DMS153 treated with DMSO at 0.1 percent for 48 hours (cell line): ENCODE measurements around the gene SEMA7A.

Experiments
- DNase-seq: peaks from one replicate; lab custom pipeline; 2025; ENCODE audit not compliant: unreplicated experiment; lab: John Stamatoyannopoulos, UW

SEMA7A gene

GRCh38 chr15:74431116-74431515 lies 2.6 kb downstream of the SEMA7A start:
- DNase-seq: no peak

DNA sequence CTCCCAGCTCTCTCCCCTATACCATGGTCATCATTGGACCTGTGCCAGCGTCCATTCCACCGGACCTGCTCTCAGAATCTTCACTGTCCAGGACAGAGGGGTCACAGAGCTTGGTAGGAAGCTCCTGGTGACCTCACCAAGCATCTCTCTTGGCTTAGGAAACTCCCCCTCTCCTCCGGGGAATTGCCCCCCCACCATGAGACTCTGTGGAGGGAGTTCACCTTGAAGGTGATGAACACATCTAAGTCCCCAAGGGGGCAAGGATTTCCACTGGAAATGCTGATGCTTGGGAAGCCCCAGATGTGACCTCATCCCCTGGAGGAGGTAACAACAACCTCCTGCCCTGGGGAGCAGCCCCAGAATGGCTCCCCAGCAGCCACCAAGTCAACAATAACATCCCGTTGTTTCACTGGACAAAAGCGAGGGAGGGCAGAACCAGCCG lies 3.2 kb downstream of the SEMA7A start:
- no peak for DNase-seq

GRCh38 chr15:74429781-74430400 lies 3.9 kb downstream of the SEMA7A start:
- DNase-seq: no peak

DNA sequence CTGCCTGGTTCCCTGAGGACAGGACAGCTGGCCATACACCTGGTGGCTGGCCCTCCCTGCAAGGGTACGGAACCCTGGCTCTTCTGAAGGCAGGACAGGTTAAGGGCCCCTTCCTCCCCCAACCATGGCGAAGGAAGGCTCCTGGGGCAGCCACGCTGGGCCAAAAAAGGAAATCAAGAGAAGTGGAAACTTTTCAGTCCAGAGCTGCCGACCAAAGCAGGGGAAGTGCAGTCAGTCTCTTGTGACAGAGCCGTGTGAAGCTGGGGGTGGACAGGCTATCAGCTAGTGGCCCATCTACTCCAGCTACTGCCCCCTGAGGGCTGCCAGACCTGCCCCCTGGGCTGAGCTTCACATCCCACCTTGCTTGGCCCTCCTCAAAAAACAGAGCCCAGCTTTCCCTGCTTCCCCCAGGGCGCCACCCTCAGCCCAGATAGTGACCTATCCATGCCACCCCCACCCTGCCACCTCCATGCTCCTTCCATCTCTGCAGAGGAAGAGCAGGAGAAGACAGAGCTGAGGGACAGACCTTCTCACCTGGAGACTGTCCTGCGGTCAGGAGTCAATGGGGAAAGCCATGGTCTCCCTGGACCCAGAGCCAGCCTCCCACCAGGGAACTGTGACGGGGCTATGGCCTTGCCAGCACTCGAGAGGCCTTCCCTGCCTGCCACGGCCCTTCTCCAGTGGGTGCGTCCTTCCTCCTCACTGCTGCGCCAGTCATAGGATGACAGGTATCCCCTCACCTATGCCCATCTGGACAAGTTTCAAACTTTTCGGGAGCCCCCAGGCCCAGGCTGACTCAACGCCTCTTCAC lies 4.6 kb downstream of the SEMA7A start:
- DNase-seq: no peak

DNA sequence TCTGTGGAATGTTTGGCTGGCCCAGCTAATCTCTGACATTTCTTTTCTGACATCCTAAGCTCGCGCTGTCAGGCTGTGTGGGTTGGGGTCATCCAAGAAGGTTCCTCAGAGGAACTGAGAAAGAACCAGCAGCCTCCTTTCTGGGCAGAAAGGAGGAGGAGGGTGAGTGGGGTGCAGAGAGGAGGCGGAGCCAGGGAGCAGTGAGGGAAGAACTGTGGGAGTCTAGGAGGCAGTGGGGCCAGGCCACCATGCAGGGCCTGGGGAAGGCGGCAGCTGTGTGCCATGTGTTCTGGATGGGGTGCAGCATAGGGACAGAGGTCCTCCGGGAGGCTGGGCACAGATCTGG lies 5.3 kb downstream of the SEMA7A start:
- DNase-seq: no peak

- no peak for DNase-seq
Observed at GRCh38 chr15:74427607-74428441, 5.9 kb downstream of the SEMA7A start.

DNA sequence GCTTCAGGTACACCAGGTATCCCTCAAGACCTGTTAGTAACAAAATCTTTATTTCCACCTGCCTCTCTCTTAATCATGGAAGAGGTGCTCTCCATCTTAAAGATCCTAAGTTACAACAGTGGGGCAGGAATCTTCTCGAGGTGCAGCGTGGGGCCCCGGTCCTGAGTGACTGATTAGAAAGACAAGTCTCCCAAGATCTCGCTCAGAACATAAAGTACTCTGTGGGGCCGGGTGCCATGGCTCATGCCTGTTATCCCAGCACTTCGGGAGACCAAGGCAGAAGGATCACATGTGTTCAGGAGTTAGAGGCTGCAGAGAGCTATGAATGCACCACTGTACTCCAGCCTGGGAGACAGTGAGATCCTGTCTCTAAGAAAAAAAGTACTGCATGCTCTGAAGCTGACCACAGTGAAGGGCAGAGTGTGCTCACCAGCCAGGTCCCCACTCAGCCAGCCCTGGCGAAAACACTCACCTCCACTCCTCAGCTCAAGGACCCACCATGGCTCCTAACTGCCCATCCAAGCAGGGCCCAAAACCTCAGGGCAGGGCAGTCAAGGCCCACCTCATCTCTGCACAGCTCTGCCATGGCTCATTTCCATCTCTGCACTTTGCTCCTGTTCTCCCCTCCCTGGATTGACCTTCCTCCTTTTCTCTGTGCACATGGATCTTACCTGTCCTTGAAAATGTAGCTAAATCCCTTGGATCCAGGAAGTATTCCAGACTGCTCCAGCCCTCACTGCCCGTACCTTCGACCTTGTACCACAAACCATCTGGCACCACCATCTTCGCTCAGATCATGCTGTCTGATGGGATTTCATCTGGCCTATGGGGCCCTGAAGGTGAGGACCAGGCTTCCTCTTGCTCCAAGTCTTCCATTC lies 7.1 kb downstream of the SEMA7A start:
- no peak for DNase-seq

- DNase-seq: no peak
Observed at GRCh38 chr15:74425630-74426029, 8.1 kb downstream of the SEMA7A start.

GRCh38 chr15:74424901-74425528 lies 8.7 kb downstream of the SEMA7A start:
- no peak for DNase-seq

- DNase-seq: no peak
Observed at GRCh38 chr15:74423431-74424257, 10.1 kb downstream of the SEMA7A start.

DNA sequence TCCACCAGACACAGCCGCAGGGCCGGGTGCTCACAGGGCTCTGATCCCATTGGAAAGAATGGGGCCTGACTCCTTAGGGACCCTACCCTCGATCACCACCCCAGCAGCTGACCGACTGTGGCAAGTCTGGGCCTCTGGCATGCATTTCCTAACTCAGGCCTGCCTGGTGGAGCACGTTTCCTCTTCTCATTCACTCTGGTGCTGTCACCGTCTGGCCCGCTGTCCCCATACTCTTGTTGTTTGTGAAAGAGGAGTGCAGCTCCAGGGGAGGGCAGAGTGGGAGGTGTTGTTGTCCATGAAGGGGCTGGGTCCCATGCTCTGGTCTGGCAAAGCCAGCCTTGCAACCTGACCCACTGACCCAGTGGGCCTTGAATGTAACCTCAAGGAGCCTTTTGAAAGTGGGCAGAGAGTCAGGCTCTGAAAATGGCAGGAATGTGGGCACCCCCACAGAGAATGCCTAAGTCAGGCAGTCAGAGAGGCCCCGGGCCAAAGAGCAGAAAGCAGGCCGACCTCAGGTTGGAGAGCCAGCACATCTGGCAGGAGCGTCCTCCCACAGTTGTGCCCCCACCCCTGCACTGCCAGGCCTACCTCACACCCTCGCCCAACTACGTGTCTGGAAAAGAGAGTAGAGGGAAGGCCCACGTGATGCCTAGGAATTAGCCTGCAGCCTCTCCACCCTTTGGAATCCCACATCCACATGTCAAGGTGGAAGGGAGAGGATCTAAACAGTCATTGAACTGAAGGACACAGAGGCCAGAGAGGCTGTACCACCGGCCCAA lies 10.9 kb downstream of the SEMA7A start:
- DNase-seq: no peak

- no peak for DNase-seq
Observed at GRCh38 chr15:74422265-74422651, 11.5 kb downstream of the SEMA7A start.

DNA sequence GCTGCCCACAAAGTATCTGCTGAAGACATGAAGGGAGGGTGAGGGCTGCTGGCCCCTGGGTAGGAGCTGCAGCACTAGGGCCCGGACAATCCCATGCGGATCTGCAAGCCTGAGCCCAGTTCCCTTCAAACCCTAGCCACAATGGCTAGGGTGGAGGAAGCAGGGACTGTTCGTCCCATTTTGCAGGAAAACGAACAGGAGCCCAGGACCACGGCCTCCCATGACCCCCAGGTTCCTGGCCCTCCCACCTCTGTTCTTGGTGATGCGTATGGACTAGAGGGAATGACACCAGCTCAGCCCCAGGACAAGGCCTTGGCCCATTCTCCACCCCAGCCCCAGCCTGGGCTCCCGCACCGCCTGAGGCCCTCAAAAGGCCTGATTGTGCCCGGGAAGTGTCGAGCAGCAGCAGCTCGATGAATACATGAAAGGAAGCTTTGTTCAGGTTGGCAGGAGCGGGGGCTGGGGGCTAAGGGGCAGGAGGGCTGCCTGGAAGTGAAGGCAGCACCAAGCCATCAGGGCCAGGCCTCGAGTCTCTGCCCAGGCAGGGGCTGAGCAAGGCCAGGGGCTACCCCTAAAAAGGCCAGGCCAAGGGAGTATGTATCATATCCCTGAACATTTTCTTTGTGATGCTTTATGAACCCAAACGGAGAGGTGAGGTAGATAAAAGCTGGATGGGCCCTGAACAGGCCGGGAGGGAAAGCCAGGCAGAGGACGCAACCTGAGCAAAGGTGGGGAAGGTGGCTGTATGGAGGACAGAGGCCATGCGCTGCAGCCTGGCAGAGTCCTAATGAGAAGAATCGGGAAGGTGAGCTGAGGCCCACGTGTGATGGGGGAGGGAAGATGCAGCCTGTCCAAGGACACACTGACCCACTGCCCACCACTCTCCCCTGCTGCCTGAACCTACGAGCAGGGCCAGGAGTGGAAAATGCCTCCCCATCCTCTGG lies 12.2 kb downstream of the SEMA7A start:
- DNase-seq: no peak

- no peak for DNase-seq
Observed at GRCh38 chr15:74420193-74420905, 13.4 kb downstream of the SEMA7A start.

GRCh38 chr15:74419432-74419831 lies 14.3 kb downstream of the SEMA7A start:
- no peak for DNase-seq

GRCh38 chr15:74418575-74419338 lies 15.0 kb downstream of the SEMA7A start:
- no peak for DNase-seq
